Central memory CD8-positive, alpha-beta T cell (primary cell): ENCODE data around the gene SGCD.

Experiments used
- ATAC-seq: fragments of 150-1000 bp; cut with Tn5 transposase; replicated peaks from 2 replicates; pipeline ENCODE4 v1.10.0; 2022; ENCODE audit warnings: mild to moderate bottlenecking, moderate FRiP score, moderate number of reproducible peaks; ENCODE audit not compliant: poor library complexity, severe bottlenecking; ENCODE audit errors: extremely low read depth
- DNase-seq, 2 donors: peaks; one replicate each; pipeline ENCODE4 v3.0.0; 2021; ENCODE audit warnings: low spot score in 2 of 2
- H3K27ac Mint-ChIP-seq: one replicate; pipeline ENCODE4 v1.8.0; 2022; ENCODE audit warnings: low read depth, mild to moderate bottlenecking, moderate library complexity, mixed read lengths
- H3K27me3 Mint-ChIP-seq: one replicate; pipeline ENCODE4 v1.8.0; 2022; ENCODE audit warnings: mixed read lengths
- H3K36me3 Mint-ChIP-seq: one replicate; pipeline ENCODE4 v1.8.0; 2022; ENCODE audit warnings: mild to moderate bottlenecking, moderate library complexity, mixed read lengths; ENCODE audit not compliant: insufficient read depth
- H3K4me1 Mint-ChIP-seq: one replicate; pipeline ENCODE4 v1.8.0; 2022; ENCODE audit warnings: mixed read lengths
- H3K4me3 Mint-ChIP-seq: one replicate; pipeline ENCODE4 v1.8.0; 2022; ENCODE audit warnings: mild to moderate bottlenecking, moderate library complexity, mixed read lengths
- H3K9me3 Mint-ChIP-seq: one replicate; pipeline ENCODE4 v1.8.0; 2022; ENCODE audit warnings: mixed read lengths

Gene SGCD

GRCh38 chr5:156541582-156541981 is 214.6 kb downstream of the SGCD start:
- no peak for ATAC-seq
- Mint-ChIP-seq H3K4me1 (no peaks in the 10 kb centered on the region), H3K9me3 (no peaks in the 10 kb centered on the region)

GRCh38 chr5:156543348-156544145 is 216.6 kb downstream of the SGCD start:
- no peak overlapping the region for H3K4me3 Mint-ChIP-seq
- H3K36me3 Mint-ChIP-seq = no peaks in the 10 kb centered on the region
- DNase-seq (no peak), ATAC-seq (no peak)
- peaks cover 13% of the 10 kb centered on the region for H3K27me3 Mint-ChIP-seq
- no peaks in the 10 kb centered on the region for H3K9me3 Mint-ChIP-seq
- H3K4me1 Mint-ChIP-seq = no peaks in the 10 kb centered on the region
- H3K27ac Mint-ChIP-seq = no peak overlapping the region

More at GRCh38 chr5:156541582-156541981, 214.6 kb downstream of the SGCD start:
- no peak for DNase-seq
- H3K27me3 Mint-ChIP-seq = peaks cover 13% of the 10 kb centered on the region
- H3K36me3 Mint-ChIP-seq = no peaks in the 10 kb centered on the region
- no peak overlapping the region for H3K27ac Mint-ChIP-seq
- H3K4me3 Mint-ChIP-seq = no peak overlapping the region

GRCh38 chr5:156552855-156553358 is 225.9 kb downstream of the SGCD start:
- H3K4me1 Mint-ChIP-seq = no peaks in the 10 kb centered on the region

GRCh38 chr5:156556666-156557406 is 229.9 kb downstream of the SGCD start:
- H3K4me3 Mint-ChIP-seq = no peak overlapping the region
- no peaks in the 10 kb centered on the region for H3K9me3 Mint-ChIP-seq
- no peak for ATAC-seq
- no peak for DNase-seq
- peaks cover 17% of the 10 kb centered on the region for H3K27me3 Mint-ChIP-seq
- no peaks in the 10 kb centered on the region for H3K36me3 Mint-ChIP-seq
- no peak overlapping the region for H3K27ac Mint-ChIP-seq
- no peaks in the 10 kb centered on the region for H3K4me1 Mint-ChIP-seq

More at GRCh38 chr5:156552855-156553358, 225.9 kb downstream of the SGCD start:
- no peaks in the 10 kb centered on the region for H3K36me3 Mint-ChIP-seq
- no peak for ATAC-seq
- H3K9me3 Mint-ChIP-seq = no peaks in the 10 kb centered on the region
- H3K4me3 Mint-ChIP-seq = no peak overlapping the region
- DNase-seq = no peak
- H3K27ac Mint-ChIP-seq = no peak overlapping the region
- H3K27me3 Mint-ChIP-seq = peaks cover 17% of the 10 kb centered on the region

GRCh38 chr5:156560002-156560401 is 233.0 kb downstream of the SGCD start:
- no peak overlapping the region for H3K4me3 Mint-ChIP-seq
- peaks cover 2% of the 10 kb centered on the region for H3K36me3 Mint-ChIP-seq
- H3K4me1 Mint-ChIP-seq = no peaks in the 10 kb centered on the region
- no peaks in the 10 kb centered on the region for H3K9me3 Mint-ChIP-seq
- H3K27me3 Mint-ChIP-seq = peaks cover 17% of the 10 kb centered on the region
- ATAC-seq = no peak
- no peak for DNase-seq
- H3K27ac Mint-ChIP-seq = no peak overlapping the region

GRCh38 chr5:156561651-156562050 is 234.7 kb downstream of the SGCD start:
- H3K36me3 Mint-ChIP-seq = peaks cover 4% of the 10 kb centered on the region
- peaks cover 1% of the 10 kb centered on the region for H3K27me3 Mint-ChIP-seq
- H3K9me3 Mint-ChIP-seq = no peaks in the 10 kb centered on the region
- H3K27ac Mint-ChIP-seq = no peak overlapping the region
- ATAC-seq (no peak), DNase-seq (no peak)
- H3K4me1 Mint-ChIP-seq = no peaks in the 10 kb centered on the region
- H3K4me3 Mint-ChIP-seq = no peak overlapping the region

- H3K27me3 Mint-ChIP-seq = peaks cover 11% of the 10 kb centered on the region
- no peak for ATAC-seq
- H3K27ac Mint-ChIP-seq = no peak overlapping the region
- H3K4me3 Mint-ChIP-seq = no peak overlapping the region
- H3K9me3 Mint-ChIP-seq = no peaks in the 10 kb centered on the region
- no peak for DNase-seq
- peaks cover 2% of the 10 kb centered on the region for H3K36me3 Mint-ChIP-seq
- H3K4me1 Mint-ChIP-seq = no peaks in the 10 kb centered on the region
Measured at GRCh38 chr5:156570615-156571014, 243.7 kb downstream of the SGCD start.

GRCh38 chr5:156581725-156582124 is 254.8 kb downstream of the SGCD start:
- peaks cover 55% of the 10 kb centered on the region for H3K27me3 Mint-ChIP-seq
- peaks cover 18% of the 10 kb centered on the region for H3K9me3 Mint-ChIP-seq
- no peak for ATAC-seq

GRCh38 chr5:156582193-156582598 is 255.2 kb downstream of the SGCD start:
- Mint-ChIP-seq H3K4me1 (no peaks in the 10 kb centered on the region), H3K9me3 (peaks cover 18% of the 10 kb centered on the region), H3K27ac (no peak overlapping the region), H3K27me3 (peaks cover 58% of the 10 kb centered on the region), H3K36me3 (no peaks in the 10 kb centered on the region), H3K4me3 (no peak overlapping the region)
- no peak for ATAC-seq
- DNase-seq = no peak

More at GRCh38 chr5:156581725-156582124, 254.8 kb downstream of the SGCD start:
- DNase-seq = no peak
- no peaks in the 10 kb centered on the region for H3K36me3 Mint-ChIP-seq
- H3K27ac Mint-ChIP-seq = no peak overlapping the region
- H3K4me3 Mint-ChIP-seq = no peak overlapping the region
- H3K4me1 Mint-ChIP-seq = no peaks in the 10 kb centered on the region

- Mint-ChIP-seq H3K9me3 (peaks cover 6% of the 10 kb centered on the region), H3K4me3 (no peak overlapping the region), H3K4me1 (no peaks in the 10 kb centered on the region), H3K27me3 (peaks cover 52% of the 10 kb centered on the region), H3K36me3 (no peaks in the 10 kb centered on the region), H3K27ac (no peak overlapping the region)
- ATAC-seq (no peak), DNase-seq (no peak)
Measured at GRCh38 chr5:156584871-156585270, 257.9 kb downstream of the SGCD start.

GRCh38 chr5:156585999-156586398 is 259.0 kb downstream of the SGCD start:
- Mint-ChIP-seq H3K4me1 (no peaks in the 10 kb centered on the region), H3K4me3 (no peak overlapping the region), H3K27ac (no peak overlapping the region), H3K36me3 (no peaks in the 10 kb centered on the region), H3K27me3 (peaks cover 48% of the 10 kb centered on the region), H3K9me3 (no peaks in the 10 kb centered on the region)
- ATAC-seq (no peak), DNase-seq (no peak)

- H3K9me3 Mint-ChIP-seq = no peaks in the 10 kb centered on the region
- H3K4me3 Mint-ChIP-seq = no peak overlapping the region
- ATAC-seq (no peak), DNase-seq (no peak)
- H3K27ac Mint-ChIP-seq = no peak overlapping the region
- peaks cover 54% of the 10 kb centered on the region for H3K27me3 Mint-ChIP-seq
- no peaks in the 10 kb centered on the region for H3K4me1 Mint-ChIP-seq
- H3K36me3 Mint-ChIP-seq = no peaks in the 10 kb centered on the region
Measured at GRCh38 chr5:156587012-156587411, 260.0 kb downstream of the SGCD start.

GRCh38 chr5:156588306-156588705 is 261.3 kb downstream of the SGCD start:
- Mint-ChIP-seq H3K9me3 (no peaks in the 10 kb centered on the region), H3K4me3 (no peak overlapping the region), H3K36me3 (no peaks in the 10 kb centered on the region), H3K4me1 (no peaks in the 10 kb centered on the region), H3K27me3 (peaks cover 55% of the 10 kb centered on the region), H3K27ac (no peak overlapping the region)
- DNase-seq (no peak), ATAC-seq (no peak)
